GM12892 (cell line): Measurements from ENCODE around the gene LRIT2.

Experiments used
- POLR2A ChIP-seq: IDR thresholded peaks from 2 replicates; pipeline ENCODE4 v1.6.1; 2011; ENCODE audit warnings: low read depth, low read length, control low read depth
- POLR2AphosphoS5 ChIP-seq: IDR thresholded peaks from 2 replicates; pipeline ENCODE4 v1.6.1; 2011; ENCODE audit warnings: low read depth, low read length, control low read depth
- TAF1 ChIP-seq: IDR thresholded peaks from 2 replicates; pipeline ENCODE4 v1.6.1; 2011; ENCODE audit warnings: low read depth, mild to moderate bottlenecking, control low read depth, low read length, borderline replicate concordance

GRCh38 chr10:84204610-84205009 is 20.7 kb downstream of the LRIT2 start:
- TF ChIP-seq POLR2A: no peak
- TF ChIP-seq POLR2AphosphoS5: no peak
- no peak for TF ChIP-seq TAF1
